Stimulated activated CD8-positive, alpha-beta memory T cell treated with anti-CD3 and anti-CD28 coated beads, Interleukin-4, amount 100 ng/mL, for 24 hours (primary cell): ENCODE data around the gene PKNOX2.

ENCODE experiments used
- DNase-seq: peaks from one replicate; pipeline ENCODE4 v3.0.0-alpha.2; 2020; ENCODE audit warnings: low read depth

The PKNOX2 gene

DNA sequence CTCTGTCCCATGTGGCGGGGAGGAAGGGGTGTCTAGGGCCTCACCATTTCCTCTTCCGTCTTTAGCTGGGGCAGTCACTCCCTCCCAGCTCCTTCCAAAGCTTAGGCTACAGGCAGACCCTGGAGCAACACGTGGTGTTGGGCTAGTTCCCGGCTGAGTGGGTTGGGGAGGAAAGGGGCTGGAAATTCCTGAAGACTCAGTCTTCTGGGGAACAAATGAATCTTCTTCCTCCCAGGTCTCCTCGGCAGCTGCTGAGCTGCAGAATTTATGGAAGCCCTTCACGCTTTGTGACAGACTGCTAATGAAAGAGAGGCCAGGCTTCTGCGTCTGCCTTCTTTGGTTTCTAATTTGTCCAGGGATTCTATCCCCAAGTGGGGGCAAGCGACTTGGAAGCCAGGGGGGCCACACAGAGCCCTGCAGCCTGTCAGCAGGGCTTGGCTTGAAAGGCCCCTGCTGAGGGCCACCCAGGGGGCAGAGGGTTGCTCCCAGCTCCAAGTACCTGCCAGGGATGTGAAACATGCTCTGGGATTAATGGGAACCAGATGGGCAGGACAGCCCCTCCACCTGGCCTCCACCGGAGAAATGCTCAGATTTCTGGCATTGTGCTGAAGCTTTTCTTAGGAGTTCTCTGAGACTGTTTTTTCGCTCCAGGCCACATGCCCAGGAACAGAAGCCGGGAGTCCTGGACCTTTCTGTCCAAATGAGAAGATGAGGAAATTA, 123.1 kb downstream of the PKNOX2 start:
- DNase-seq = no peak

DNA sequence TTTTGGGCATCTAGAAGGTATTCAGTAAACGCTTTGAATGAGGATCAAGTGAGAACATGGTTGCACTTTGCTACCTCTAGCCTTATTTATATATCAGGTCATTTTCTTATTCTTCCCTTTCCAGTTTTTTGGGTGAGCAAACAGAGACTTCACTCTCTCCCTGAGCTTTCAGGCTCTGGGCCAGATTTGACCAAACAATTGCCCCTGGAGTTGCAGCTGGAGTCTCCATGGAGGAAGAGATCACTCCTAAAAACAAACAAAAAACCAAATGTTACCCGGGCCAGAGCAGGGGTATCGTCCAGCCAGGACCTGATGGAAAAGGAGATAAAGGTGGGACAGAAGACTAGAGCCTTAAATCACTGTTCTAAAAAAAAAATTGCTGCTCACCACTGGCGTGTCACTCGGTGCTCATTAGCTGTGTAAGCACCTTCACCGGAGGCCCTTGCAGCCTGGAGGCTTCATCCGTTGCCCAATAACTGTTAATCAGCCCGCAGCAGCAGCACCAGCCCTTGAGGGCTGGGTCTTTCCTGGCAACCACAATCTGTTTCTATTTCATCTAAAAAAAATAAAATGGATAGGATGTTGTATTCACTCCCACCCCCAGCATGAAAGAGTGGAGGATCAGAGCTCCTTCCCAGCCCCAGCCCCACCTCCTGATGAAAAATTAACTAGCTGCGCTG, 125.0 kb downstream of the PKNOX2 start:
- DNase-seq = no peak

DNA sequence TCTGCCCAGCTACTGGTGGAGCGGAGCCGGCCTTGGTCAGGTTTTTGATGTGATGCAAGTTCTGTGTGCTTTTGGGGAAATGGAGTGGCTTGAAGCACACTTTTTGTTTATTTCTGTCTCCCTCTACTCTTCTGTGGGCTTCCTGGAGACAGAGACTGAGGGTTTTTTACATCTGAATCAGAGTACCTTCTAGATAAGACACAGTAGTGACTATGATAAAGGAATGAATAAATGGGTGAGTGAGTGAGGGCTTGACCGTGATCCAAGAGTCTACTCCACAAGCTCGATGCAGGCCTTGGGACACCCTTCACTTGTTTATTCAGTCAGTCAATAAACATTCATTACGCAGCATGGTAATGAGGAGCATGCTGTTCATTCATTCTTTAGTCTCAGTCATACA, 125.7 kb downstream of the PKNOX2 start:
- no peak for DNase-seq

DNA sequence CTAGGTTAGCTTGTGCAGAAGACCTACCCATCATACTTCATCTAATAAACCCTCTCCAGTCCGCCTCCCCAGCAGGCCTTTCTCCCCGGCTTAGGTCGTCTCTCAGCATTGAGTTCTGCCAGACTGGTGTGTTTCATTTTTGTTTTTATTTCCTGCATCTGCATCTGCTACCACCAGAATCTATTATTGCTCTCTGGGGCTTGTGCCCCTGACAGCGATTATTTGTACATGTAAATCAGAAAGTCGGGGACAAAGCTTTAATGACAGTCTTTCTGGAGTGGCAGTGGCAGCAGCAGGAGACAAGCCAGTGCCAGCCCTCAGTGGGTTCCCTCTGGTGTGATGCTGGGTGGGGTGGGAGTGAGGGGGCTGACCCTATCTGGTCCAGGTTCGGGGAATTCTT, 127.5 kb downstream of the PKNOX2 start:
- DNase-seq = no peak

DNA sequence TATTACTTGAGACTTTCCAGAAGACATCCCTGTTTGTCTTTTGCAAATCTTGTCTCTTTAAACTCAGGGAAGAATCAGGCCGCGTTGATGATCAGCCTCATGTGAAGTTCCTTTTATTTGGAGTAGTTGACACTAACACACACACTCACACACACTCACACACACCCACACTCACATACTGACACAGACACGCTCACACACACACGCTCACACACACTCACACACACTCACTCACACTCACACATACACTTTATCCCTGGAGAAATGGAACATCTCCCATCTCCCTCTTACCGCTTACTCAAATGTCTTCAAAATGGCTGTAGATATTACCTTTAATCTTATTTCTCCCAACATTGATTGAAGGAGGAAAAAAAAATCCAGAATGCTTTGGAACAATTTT, 129.0 kb downstream of the PKNOX2 start:
- DNase-seq = no peak

DNA sequence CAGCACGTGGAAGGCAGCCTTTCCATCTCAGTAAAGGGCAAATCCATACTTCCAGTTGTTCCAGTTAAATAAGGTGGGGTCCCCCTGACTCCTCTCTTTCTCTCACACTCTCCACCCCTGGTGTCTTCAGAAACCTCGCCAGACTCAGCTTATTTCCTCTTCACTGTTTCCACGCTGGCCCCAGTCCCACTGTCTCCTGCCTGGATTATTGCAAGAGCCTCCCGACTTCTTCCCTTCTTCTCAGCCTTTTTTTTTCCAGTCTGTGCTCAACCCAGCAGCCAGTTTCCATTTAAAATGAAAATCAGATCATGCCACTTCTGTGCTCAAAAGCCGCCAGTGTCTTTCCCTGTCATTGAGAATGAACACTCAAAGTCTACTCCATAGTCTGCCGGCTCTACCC, 131.4 kb downstream of the PKNOX2 start:
- DNase-seq = no peak

DNA sequence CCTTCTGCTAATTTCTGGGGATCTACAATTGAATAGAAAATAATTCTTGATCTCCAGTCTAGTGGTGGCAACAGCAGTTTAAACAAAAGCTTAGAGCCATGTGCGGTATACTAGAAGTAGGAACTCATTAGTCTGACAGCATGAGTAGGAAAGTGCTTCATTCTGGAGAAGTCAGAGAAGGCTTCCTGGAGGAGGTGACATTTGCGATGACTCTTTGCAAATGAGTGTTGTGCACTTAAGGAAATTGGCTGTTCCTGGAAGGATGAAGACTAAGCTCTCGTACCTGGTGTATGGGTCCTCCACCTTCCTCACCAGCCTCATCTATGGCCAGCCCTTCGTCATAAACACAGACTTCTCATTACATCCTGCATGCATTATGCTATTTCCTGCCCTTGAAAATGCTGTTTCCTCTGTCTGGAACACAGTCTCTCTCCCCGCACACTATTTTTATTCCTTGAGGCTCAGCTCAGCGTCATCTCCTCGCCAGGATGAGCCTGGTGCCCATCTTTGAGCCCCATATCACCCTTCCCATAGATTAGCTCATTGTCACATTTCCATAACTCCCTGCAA, 132.9 kb downstream of the PKNOX2 start:
- DNase-seq = no peak

DNA sequence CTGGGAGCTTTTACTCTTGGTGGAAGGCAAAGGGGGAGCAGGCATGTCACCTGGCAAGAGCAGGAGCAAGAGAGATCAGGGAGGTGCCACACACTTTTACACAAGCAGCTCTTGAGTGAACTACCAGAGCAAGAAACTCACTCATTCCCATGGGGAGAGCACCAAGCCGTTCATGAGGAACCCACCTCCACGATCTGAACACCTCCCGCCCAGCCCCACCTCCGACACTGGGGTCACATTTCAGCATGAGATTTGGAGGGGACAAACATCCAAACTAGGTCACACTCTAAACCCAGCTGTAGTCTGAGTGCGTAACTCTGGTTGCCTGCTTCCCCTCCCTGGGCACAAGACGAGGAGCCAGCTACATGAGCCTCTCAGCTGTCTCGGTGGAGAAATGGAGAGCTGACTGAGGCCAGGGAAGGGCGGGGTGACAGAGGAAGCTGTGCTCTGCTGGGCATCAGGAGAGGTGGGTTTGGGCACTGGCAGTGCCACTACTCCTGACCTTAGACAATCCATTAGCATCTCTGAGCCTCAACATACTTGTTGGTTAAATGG, 134.6 kb downstream of the PKNOX2 start:
- DNase-seq = no peak

DNA sequence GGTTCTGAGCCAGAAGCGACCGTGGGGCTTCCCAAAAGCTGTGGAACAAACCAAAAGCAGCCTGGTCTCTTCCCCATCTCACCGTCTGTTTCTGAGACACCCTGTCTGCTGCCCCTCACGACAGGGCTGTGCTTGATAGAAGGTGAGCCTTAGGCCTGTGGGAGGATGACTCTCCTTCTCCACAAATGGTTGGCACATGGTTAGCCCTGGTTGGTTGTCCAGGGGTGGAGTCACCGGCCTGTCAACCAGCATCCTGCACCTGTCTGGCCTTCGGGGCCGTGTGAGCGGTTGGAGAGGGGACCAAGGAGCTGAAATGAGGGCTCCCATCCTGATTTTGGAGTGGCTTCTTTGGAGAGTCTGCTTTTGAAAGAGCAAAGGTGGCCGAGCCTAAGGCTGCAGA, 135.3 kb downstream of the PKNOX2 start:
- no peak for DNase-seq

DNA sequence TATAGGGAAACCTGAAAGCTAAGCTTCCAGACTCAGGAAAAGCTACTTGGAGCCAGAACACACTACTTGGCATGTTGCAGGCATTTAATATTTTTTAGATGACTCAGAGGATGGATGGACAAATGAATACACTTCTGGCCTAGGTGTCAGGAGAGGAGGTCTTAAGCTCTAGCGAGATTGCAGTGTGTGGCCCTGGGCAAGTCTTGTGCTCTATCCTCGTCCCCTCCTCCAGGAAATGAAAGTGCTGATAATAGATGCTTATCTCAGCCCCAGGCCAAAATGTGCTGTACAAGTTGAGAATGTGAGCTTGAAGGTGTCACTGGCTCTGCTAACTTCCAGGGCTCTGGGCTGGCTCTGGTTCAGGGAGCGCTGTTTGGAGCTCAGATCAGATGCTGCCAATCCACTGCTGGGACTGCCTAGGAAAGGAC, 136.3 kb downstream of the PKNOX2 start:
- no peak for DNase-seq

DNA sequence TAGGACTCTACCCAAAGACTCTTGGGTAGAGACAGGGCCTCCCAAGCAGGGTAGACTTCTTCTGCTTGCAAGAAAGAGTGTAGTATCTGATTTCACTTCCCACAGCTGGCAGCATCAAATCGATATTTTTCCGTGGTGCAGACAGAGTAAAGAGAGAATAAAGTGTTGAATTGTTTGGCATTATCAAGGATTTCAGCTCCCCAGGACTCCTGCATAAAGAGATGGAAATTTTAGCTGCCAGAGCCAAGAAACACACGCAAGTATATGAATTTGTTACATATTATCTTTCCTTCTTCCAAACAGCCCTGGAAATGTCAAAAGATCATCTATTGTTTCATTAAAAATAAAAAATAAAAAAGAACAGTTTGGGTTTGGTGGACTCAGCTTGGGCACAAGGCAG, 136.8 kb downstream of the PKNOX2 start:
- DNase-seq = no peak

DNA sequence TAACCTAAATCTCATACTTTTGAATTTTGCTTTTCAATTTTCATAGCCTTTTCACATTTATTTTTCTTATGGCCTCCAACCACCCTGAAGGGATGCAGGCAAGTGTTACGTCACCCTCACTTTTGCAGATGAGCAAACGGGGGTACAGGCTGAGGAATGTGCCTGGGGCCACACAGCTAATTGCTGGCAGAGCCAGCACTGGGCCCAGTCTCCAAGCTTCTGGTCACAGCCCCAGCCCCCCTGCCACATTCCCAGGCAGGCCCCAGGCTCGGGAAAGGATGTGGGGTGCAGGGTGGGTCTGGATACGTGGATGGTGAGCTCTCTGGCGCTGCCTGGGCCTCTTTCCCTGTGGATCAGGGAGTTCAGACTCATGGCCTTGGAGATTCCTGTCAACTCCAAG, 138.6 kb downstream of the PKNOX2 start:
- no peak for DNase-seq

DNA sequence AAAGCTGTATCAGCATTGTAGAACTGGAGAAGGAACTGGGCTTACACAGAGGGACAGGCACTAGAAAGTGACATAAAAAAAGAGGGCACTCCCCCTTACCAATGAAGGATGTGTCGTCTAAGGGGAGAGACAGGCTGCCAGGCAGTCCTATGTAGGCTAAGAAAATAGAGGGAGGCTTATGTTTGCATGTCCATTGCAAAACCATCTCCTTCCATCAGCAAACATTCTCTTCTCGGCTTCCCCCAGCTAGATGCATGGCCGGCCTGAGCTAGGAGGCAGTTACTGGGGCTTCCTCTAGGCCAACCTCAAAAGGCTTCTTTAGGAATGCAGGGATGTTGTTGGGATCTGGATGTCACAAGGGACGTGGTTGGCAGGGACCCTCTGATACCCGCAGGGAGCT, 139.1 kb downstream of the PKNOX2 start:
- DNase-seq = no peak

DNA sequence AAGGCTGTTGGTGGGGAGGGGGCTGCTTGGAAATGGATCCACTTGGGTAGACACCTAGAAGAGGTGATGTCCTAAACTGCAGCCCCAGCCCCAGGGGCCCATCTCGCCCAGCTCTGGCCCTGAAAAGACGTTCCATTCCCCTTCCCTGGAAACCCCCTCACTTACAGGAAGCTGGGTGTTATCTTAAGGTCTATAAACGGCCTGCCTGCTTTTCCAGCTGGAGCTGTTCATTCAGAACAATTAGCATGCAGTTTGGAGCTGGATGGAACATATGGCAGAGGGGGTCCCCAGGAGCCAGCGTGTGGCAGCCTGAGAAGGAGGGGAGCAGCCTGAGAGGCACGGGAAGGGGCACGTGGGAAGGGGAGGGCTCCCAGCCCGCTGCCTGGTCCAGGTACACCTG, 139.6 kb downstream of the PKNOX2 start:
- DNase-seq = no peak

DNA sequence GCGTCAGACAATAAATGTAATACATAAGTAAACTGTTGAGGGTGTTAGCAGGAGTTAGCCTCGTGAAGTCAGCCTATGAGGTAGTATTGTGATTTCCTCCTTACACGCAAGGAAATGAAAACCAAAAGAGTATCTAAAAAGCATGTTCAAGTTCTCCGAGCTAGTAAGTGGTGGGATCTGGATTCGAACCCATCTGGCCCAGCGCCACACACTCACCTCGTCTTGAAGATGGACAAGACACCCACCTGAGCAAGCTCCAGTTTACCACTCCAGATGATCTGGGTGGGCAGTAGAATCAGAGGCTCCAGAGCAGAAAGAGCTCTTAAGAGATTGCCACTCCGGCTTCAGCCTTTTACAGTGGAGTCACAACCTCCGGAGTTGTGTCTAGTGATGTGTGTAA, 140.3 kb downstream of the PKNOX2 start:
- no peak for DNase-seq

DNA sequence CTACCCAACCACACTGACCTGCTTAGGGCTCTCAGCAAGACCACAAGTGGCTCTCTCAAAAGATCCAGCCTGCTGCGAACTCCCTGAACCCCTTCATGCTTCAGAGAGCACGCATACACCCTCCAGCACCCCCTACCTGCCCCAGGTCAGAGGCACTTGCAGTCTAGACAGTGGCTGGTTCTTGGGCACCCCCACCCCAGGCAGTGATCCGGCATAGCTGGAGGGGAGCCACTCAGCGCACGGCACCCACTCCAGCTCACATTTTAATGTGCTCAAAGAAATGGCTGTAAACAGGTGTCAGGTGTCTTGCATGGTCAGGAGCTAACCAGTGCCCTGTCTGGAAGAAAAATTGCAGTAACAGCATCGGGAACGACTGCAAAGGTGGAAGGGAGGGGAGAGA, 140.8 kb downstream of the PKNOX2 start:
- DNase-seq = no peak

DNA sequence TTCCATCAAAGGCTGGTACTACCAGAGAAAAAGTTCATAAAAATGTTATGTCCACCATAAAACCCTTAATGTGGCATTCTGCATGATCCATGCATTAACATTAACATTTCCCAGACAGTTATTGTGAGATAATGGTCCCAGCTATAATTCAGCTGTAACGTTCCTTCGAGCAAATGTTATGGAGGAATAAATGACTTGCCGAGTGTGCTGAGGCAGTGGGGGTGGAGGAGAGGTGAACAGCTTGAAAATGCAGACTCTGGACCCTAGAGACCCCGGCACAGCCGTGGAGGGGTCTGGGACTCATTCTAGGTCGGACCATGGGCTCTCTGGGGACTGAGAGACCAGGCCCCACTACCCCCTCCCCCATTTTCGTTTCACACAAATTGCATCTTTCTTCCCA, 141.9 kb downstream of the PKNOX2 start:
- DNase-seq = no peak

DNA sequence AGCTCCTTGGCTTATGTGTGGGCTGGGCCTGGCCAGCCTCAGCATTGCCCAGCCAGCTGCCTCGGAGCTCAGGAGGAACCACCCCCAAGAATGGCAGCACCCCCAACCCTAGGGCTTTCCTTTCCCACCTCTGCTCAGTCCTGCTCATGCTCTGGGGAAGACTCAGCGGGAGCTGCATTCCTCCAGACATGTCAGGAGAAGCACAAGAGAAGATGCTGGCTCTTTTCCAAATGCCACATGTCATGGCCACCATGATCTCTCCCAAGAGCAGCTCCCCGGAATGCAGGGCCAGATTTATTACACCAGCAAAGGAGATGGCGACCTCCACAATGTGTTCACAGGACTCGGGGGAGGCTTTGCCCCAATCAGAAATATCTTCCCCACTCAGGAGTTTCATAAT, 143.7 kb downstream of the PKNOX2 start:
- DNase-seq = no peak

DNA sequence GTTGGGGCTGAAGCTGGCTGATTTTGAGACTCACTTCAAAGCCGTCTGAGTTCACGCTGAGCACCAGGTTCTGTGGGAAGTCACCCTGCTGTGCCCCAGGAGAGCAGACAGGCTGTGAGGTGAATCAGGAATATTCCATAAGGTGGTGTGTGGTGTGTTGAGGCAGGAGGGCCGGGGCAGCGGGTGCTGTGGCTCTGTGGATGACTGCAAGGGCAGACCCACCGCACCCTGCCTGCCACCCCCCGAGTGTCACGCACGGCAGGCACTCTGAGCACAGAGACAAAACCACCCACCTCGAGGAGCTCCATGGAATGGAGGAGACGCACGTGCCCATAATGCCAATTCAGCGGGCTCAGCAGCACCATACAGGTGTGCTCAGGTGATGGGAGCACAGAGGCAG, 147.8 kb downstream of the PKNOX2 start:
- DNase-seq = no peak

DNA sequence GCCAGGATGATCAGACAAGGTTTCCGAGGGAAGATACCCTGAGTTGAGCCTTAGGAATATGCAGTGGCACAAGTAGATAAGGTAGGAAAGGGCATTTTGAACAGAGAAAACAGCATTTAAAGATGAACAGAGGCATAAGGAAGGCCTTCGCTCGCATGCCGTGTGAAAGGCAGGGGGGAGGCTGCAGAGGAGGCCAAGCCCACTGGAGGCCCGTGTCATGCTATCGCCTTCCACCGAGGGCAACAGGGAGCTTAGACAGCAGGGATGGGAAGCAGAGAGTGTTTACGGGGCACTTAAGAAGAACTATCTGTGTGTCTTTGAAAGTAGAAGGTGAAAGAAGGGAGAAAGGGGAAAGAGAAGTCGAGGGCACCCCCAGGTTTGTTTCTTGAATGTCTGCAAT, 148.3 kb downstream of the PKNOX2 start:
- no peak for DNase-seq

DNA sequence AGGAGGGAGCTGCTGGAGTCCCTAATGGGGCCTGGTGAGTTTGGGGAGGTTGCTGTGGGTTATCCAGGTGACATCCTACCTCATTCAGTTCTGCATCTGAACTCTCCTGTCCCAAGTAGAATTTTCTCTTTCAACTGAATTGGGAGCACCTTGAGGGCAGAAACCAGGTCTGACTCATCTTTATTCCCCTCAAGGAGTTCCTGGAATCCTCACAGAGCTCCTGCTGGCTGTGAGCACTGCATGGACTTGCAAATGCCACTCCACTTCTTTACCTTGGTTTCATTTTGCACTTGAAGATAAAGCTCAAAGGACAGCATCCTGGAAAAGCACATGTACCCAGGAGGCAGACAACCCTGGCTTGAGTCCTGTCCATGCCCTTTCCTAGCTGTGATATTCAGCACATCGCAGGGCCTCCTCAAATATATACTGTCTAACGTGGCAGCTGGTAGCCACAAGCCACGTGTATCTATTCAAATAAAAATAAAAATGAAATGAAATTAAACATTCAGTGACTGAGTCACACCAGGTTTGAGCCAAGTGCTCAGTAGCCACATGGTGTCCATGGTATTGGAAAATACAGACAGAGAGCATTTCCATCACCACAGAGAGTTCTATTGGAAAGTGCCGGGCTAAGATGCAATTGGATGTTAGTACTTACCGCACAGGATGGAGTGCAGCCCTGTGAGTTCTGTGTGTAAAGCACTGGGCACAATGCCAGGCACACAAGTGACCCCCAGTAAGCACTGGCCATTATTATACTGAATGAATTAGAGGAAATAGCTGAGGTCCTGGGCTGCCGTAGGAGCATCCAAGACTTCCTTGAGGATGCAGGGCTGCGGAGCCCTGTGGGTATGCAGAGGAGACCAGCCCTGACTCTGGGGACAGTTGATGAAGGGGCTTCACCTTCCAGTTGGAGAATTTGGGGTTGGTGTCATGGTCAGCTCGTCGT, 149.0 kb downstream of the PKNOX2 start:
- no peak for DNase-seq
